Gastrocnemius medialis (tissue), 4 donors: ENCODE results near the gene TECTA. TPM values are rescaled to one million over a fixed set of nuclear protein-coding genes. Genes with fewer than 3 reads are reported as not detected.

Source experiments
- ATAC-seq, 2 donors: fragments of 150-250 bp; one replicate each; pipeline ENCODE4 v1.9.1; 2016
- DNase-seq, 2 donors: peaks; one replicate each; pipeline ENCODE4 v3.0.0-alpha.2; 2019
- H3K27ac ChIP-seq, 4 donors: fragments of 200-600 bp; sonication (generic); 1 replicate in 1 of 4; 2 replicates in 3 of 4; pipeline ENCODE4 v1.5.1; 2016 to 2018; ENCODE audit warnings: mild to moderate bottlenecking in 2 of 4, moderate library complexity in 1 of 4
- H3K27me3 ChIP-seq, 3 donors: fragments of 200-600 bp; sonication (generic) in 2 of 3; 1 replicate in 1 of 3; 2 replicates in 2 of 3; pipeline versions ENCODE4 v1.5.1 to v1.6.0; 2016 to 2019; ENCODE audit warnings: mild to moderate bottlenecking in 1 of 3, moderate library complexity in 1 of 3
- H3K36me3 ChIP-seq, 2 donors: fragments of 200-600 bp; sonication (generic) in 1 of 2; one replicate each; pipeline ENCODE4 v1.5.1; 2017 to 2018
- H3K4me1 ChIP-seq, 2 donors: fragments of 200-600 bp; sonication (generic) in 1 of 2; one replicate each; pipeline ENCODE4 v1.5.1; 2016 to 2017; ENCODE audit warnings: mild to moderate bottlenecking in 2 of 2
- H3K4me3 ChIP-seq, 4 donors: fragments of 200-600 bp; sonication (generic) in 3 of 4; 1 replicate in 1 of 4; 2 replicates in 3 of 4; pipeline ENCODE4 v1.5.1; 2016 to 2019; ENCODE audit warnings: mild to moderate bottlenecking in 2 of 4
- H3K9me3 ChIP-seq, 3 donors: fragments of 200-600 bp; sonication (generic) in 2 of 3; 1 replicate in 1 of 3; 2 replicates in 2 of 3; pipeline ENCODE4 v1.5.1; 2016 to 2019
- CTCF ChIP-seq, 5 experiments: fragments of 450-650 bp in 3 of 5; fragments of 200-600 bp in 2 of 5; sonication (generic) in 2 of 5; IDR thresholded peaks in 4 of 5; conservative IDR thresholded peaks in 1 of 5; 1 replicate in 4 of 5; 2 replicates in 1 of 5; pipeline ENCODE4 v1.5.1; 2016 to 2019; ENCODE audit warnings: antibody characterized with exemption in 5 of 5, mild to moderate bottlenecking in 3 of 5, moderate library complexity in 3 of 5
- POLR2A ChIP-seq, 2 donors: fragments of 450-650 bp; IDR thresholded peaks; one replicate each; pipeline ENCODE4 v1.6.1; 2017; ENCODE audit warnings: antibody characterized with exemption in 2 of 2, mild to moderate bottlenecking in 2 of 2, moderate library complexity in 2 of 2
- in situ Hi-C, 4 donors: fragments of 200-750 bp; cut with MboI; loops; one replicate each; pipeline versions ENCODE4 v1.15.0 to v1.8.0; 2017; ENCODE audit warnings: low sequenced_read_pairs in 4 of 4
- intact Hi-C: fragments of 100-400 bp; cut with DNase I; formaldehyde crosslinking; loops from one replicate; pipeline ENCODE4 v1.15.1; 2023; ENCODE audit warnings: low total_unique reads
- total RNA-seq, 4 donors: library from RNA; depleted of rRNA; stranded (reverse); fragments of >200 nt; gene quantifications; one replicate each; pipeline versions ENCODE4 v1.1.0 to v1.2.3, GENCODE V29; 2016

The TECTA gene
- total RNA-seq, 4 donors from 2014 or later, result 0.17 to 1.6 (median 0.45) TPM

GRCh38 chr11:121108413-121108812 is 7.4 kb downstream of the TECTA start:
- no peaks in the 10 kb centered on the region for H3K27me3 ChIP-seq
- in situ Hi-C loops (loop anchor here in 2 of 4 donors (25.0 kb wide), 1 partner anchor 596 kb away; the partner anchor contains the start of gene GRIK4 (in 2 of the 2)), intact Hi-C loops (no loop called here)
- no peaks in the 10 kb centered on the region for H3K9me3 ChIP-seq
- H3K36me3 ChIP-seq, result no peaks in the 10 kb centered on the region
- no peak overlapping the region for H3K4me3 ChIP-seq
- H3K27ac ChIP-seq, result no peak overlapping the region
- no peak for TF ChIP-seq CTCF (IDR thresholded peaks at IDR 0.05 in 4 of 5, conservative IDR thresholded peaks at IDR 0.05 in 1 of 5)
- TF ChIP-seq POLR2A (IDR thresholded peaks at IDR 0.05), result no peak
- no peak for DNase-seq
- no peak for ATAC-seq
- H3K4me1 ChIP-seq, result peaks cover 14 to 19% of the 10 kb centered on the region in 2 donors

- H3K27ac ChIP-seq, result no peak overlapping the region
- no peak overlapping the region for H3K4me3 ChIP-seq
- TF ChIP-seq CTCF (IDR thresholded peaks at IDR 0.05 in 4 of 5, conservative IDR thresholded peaks at IDR 0.05 in 1 of 5), result no peak
- TF ChIP-seq POLR2A (IDR thresholded peaks at IDR 0.05), result no peak
- ATAC-seq (no peak), DNase-seq (no peak)
- in situ Hi-C loops (loop anchor here in 2 of 4 donors (25.0 kb wide), 1 partner anchor 597 kb away; the partner anchor contains the start of gene GRIK4 (in 2 of the 2)), intact Hi-C loops (no loop called here)
- no peaks in the 10 kb centered on the region for H3K9me3 ChIP-seq
- H3K36me3 ChIP-seq, result no peaks in the 10 kb centered on the region
- H3K4me1 ChIP-seq, result peaks cover 14 to 17% of the 10 kb centered on the region in 2 donors
- H3K27me3 ChIP-seq, result no peaks in the 10 kb centered on the region
These were observed 8.4 kb downstream of the TECTA start for GRCh38 chr11:121109471-121109870.

- Histone ChIP-seq H3K9me3 (no peaks in the 10 kb centered on the region), H3K4me1 (peaks cover 8 to 11% of the 10 kb centered on the region in 2 donors), H3K4me3 (no peak overlapping the region), H3K27me3 (no peaks in the 10 kb centered on the region), H3K36me3 (no peaks in the 10 kb centered on the region), H3K27ac (no peak overlapping the region)
- ATAC-seq (no peak), DNase-seq (no peak)
- intact Hi-C loops (loop anchor here (5.0 to 10.0 kb wide), 2 partner anchors 178 to 305 kb away; no protein-coding TSS in a partner anchor), in situ Hi-C loops (loop anchor here in 2 of 4 donors (25.0 kb wide), 1 partner anchor 598 kb away; the partner anchor contains the start of gene GRIK4 (in 2 of the 2))
- TF ChIP-seq CTCF (IDR thresholded peaks at IDR 0.05 in 4 of 5, conservative IDR thresholded peaks at IDR 0.05 in 1 of 5) (no peak), POLR2A (IDR thresholded peaks at IDR 0.05) (no peak)
These were observed 9.0 kb downstream of the TECTA start for GRCh38 chr11:121109916-121110586.

- H3K4me1 ChIP-seq, result peaks cover 0 to 6% of the 10 kb centered on the region in 2 donors
- ATAC-seq (peak; percentile 40 to 49), DNase-seq (no peak)
- H3K36me3 ChIP-seq, result no peaks in the 10 kb centered on the region
- no peaks in the 10 kb centered on the region for H3K9me3 ChIP-seq
- intact Hi-C loops, result loop anchor here (5.0 to 10.0 kb wide), 2 partner anchors 179 to 306 kb away; no protein-coding TSS in a partner anchor
- TF ChIP-seq CTCF (IDR thresholded peaks at IDR 0.05 in 4 of 5, conservative IDR thresholded peaks at IDR 0.05 in 1 of 5) (no peak), POLR2A (IDR thresholded peaks at IDR 0.05) (no peak)
- no peaks in the 10 kb centered on the region for H3K27me3 ChIP-seq
- no peak overlapping the region for H3K27ac ChIP-seq
- in situ Hi-C loops, result loop anchor here in 2 of 4 donors (25.0 kb wide), 1 partner anchor 599 kb away; the partner anchor contains the start of gene GRIK4 (in 2 of the 2)
- no peak overlapping the region for H3K4me3 ChIP-seq
These were observed 10.1 kb downstream of the TECTA start for GRCh38 chr11:121110871-121111724.
